ENCODE results near the gene CARD10.

GRCh38 chr22:37568012-37568411, 48.8 kb upstream of the CARD10 start:
- TF ChIP-seq CTCF (IDR thresholded peaks at IDR 0.05) (no peak), RFX5 (IDR thresholded peaks at IDR 0.05; ENCODE audit: low read length) (no peak), FOXJ3 (CRISPR knock-in tag; IDR thresholded peaks at IDR 0.05) (no peak), REST (IDR thresholded peaks at IDR 0.05; ENCODE audit: low read depth, low read length) (no peak), YY1 (IDR thresholded peaks at IDR 0.05; ENCODE audit: low read depth) (no peak), MAX (IDR thresholded peaks at IDR 0.05; ENCODE audit: low read depth) (no peak), RCOR1 (IDR thresholded peaks at IDR 0.05; ENCODE audit: low read length) (no peak), POLR2AphosphoS5 (IDR thresholded peaks at IDR 0.05; ENCODE audit: low read depth, low read length) (no peak), SIN3A (IDR thresholded peaks at IDR 0.05; ENCODE audit: borderline replicate concordance, low read depth, low read length) (no peak), GATA2 (CRISPR knock-in tag; IDR thresholded peaks at IDR 0.05) (no peak)
- TF ChIP-seq, protein P1, sequence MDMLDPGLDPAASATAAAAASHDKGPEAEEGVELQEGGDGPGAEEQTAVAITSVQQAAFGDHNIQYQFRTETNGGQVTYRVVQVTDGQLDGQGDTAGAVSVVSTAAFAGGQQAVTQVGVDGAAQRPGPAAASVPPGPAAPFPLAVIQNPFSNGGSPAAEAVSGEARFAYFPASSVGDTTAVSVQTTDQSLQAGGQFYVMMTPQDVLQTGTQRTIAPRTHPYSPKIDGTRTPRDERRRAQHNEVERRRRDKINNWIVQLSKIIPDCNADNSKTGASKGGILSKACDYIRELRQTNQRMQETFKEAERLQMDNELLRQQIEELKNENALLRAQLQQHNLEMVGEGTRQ (IDR thresholded peaks at IDR 0.05; ENCODE audit: borderline replicate concordance, low read depth, low read length), result no peak

Data from SK-N-SH (cell line).